AML-193 (cell line): ENCODE results near the gene IKZF4.
"Not testable (repeated sequence)": the region's sequence is repeated elsewhere in the genome, so short reads cannot be mapped to it uniquely, and the experiment has no call there.

ENCODE experiments used
- DNase-seq, 2 experiments: peaks; one replicate each; lab custom pipeline; 2025; lab: John Stamatoyannopoulos, UW

IKZF4 gene

GRCh38 chr12:55999522-55999921, 21.3 kb upstream of the IKZF4 start:
- DNase-seq: not testable (repeated sequence)

GRCh38 chr12:55999999-56000540, 20.8 kb upstream of the IKZF4 start:
- DNase-seq: not testable (repeated sequence)

- no peak for DNase-seq
Measured at GRCh38 chr12:56001487-56002100, 19.2 kb upstream of the IKZF4 start.

GRCh38 chr12:56003376-56003775, 17.5 kb upstream of the IKZF4 start:
- DNase-seq: not testable (repeated sequence)

GRCh38 chr12:56004211-56004610, 16.6 kb upstream of the IKZF4 start:
- no peak for DNase-seq

GRCh38 chr12:56007564-56008559, 13.0 kb upstream of the IKZF4 start:
- no peak for DNase-seq

GRCh38 chr12:56010111-56010570, 10.7 kb upstream of the IKZF4 start:
- DNase-seq: no peak

GRCh38 chr12:56011509-56012090, 9.2 kb upstream of the IKZF4 start:
- no peak for DNase-seq

- DNase-seq: no peak
Measured at GRCh38 chr12:56013482-56013881, 7.4 kb upstream of the IKZF4 start.

GRCh38 chr12:56014205-56014604, 6.6 kb upstream of the IKZF4 start:
- no peak for DNase-seq

- DNase-seq: no peak
Measured at GRCh38 chr12:56017181-56017580, 3.7 kb upstream of the IKZF4 start.

GRCh38 chr12:56018356-56018755, 2.5 kb upstream of the IKZF4 start:
- DNase-seq: no peak

- no peak for DNase-seq
Measured at GRCh38 chr12:56021889-56022497, 1.1 kb downstream of the IKZF4 start.

- no peak for DNase-seq
Measured at GRCh38 chr12:56028511-56029165, 7.8 kb downstream of the IKZF4 start.

GRCh38 chr12:56029166-56029519, 8.3 kb downstream of the IKZF4 start:
- no peak for DNase-seq

GRCh38 chr12:56029666-56030293, 8.9 kb downstream of the IKZF4 start:
- DNase-seq: peak; percentile 64

- no peak for DNase-seq
Measured at GRCh38 chr12:56031987-56032386, 11.1 kb downstream of the IKZF4 start.

- DNase-seq: no peak
Measured at GRCh38 chr12:56034586-56035332, 13.9 kb downstream of the IKZF4 start.

- no peak for DNase-seq
Measured at GRCh38 chr12:56037161-56037560, 16.3 kb downstream of the IKZF4 start.

GRCh38 chr12:56038022-56038655, 17.3 kb downstream of the IKZF4 start:
- no peak for DNase-seq
